Muscle layer of colon (tissue), 2 donors: ENCODE data around the gene A2ML1.
"Not testable (repeated sequence)": the region's sequence is repeated elsewhere in the genome, so short reads cannot be mapped to it uniquely, and the experiment has no call there.

ENCODE experiments used
- H3K27ac ChIP-seq: one replicate; pipeline ENCODE4 v1.7.0; 2013; ENCODE audit warnings: low read depth, mild to moderate bottlenecking, low read length, moderate library complexity
- H3K27me3 ChIP-seq, 2 donors: one replicate each; pipeline ENCODE4 v1.7.0; 2013; ENCODE audit warnings: low read length in 2 of 2, mild to moderate bottlenecking in 2 of 2; ENCODE audit not compliant: insufficient read depth in 2 of 2, control insufficient read depth in 1 of 2
- H3K36me3 ChIP-seq: one replicate; pipeline ENCODE4 v1.7.0; 2013; ENCODE audit warnings: mild to moderate bottlenecking, low read length; ENCODE audit not compliant: insufficient read depth
- H3K4me1 ChIP-seq: one replicate; pipeline ENCODE4 v1.7.0; 2013; ENCODE audit warnings: mild to moderate bottlenecking, low read length; ENCODE audit not compliant: insufficient read depth
- H3K4me3 ChIP-seq, 2 donors: one replicate each; pipeline ENCODE4 v1.7.0; 2013; ENCODE audit warnings: low read length in 2 of 2, low read depth in 1 of 2, mild to moderate bottlenecking in 1 of 2, moderate library complexity in 1 of 2
- H3K9ac ChIP-seq: one replicate; pipeline ENCODE4 v1.7.0; 2013; ENCODE audit warnings: low read length
- H3K9me3 ChIP-seq: one replicate; pipeline ENCODE4 v1.7.0; 2013; ENCODE audit warnings: mild to moderate bottlenecking, low read length
- donor health status: abdominal sarcoma.
- donor health status: Adenocarcinoma of cecum.

The A2ML1 gene

DNA sequence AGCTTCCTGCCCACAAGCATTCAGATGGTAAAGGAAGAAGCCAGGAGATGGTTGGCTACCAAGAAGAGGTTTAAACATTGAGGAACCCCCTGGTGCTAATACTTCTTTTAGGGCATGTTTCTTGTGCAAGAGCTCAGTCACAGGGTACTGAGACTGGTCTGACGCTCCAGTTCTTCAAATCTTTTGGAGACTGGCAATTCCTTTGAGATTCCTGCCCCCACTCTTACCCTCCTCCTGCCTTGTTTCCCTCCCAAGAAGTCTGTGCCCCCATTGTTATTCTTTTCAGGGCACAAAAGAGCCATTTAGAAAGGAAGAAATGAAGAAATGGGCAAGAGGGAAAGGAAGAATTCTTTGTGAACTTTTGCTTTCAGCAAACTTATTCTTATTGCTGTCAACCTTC, 11.8 kb downstream of the A2ML1 start:
- H3K27ac ChIP-seq: no peak overlapping the region
- H3K9ac ChIP-seq: no peak overlapping the region
- no peaks in the 10 kb centered on the region for H3K36me3 ChIP-seq
- H3K4me1 ChIP-seq: no peaks in the 10 kb centered on the region
- H3K27me3 ChIP-seq: no peaks in the 10 kb centered on the region
- H3K9me3 ChIP-seq: no peaks in the 10 kb centered on the region
- no peak overlapping the region for H3K4me3 ChIP-seq

DNA sequence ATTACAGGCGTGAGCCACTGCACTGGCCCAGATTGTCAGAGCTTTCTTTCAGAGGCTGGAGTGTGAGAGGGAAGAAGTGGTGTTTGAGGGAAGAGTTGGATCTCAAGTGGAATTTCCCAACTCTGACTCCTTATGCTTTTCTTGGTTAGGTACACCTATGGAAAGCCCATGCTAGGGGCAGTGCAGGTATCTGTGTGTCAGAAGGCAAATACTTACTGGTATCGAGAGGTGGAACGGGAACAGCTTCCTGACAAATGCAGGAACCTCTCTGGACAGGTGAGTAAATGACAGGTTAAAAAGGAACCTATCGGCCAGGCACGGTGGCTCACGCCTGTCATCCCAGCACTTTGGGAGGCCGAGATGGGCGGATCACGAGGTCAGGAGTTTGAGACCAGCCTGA, 14.9 kb downstream of the A2ML1 start:
- Histone ChIP-seq H3K36me3 (no peaks in the 10 kb centered on the region), H3K9me3 (no peaks in the 10 kb centered on the region), H3K4me1 (no peaks in the 10 kb centered on the region), H3K9ac (no peak overlapping the region), H3K4me3 (no peak overlapping the region), H3K27ac (no peak overlapping the region), H3K27me3 (no peaks in the 10 kb centered on the region)

DNA sequence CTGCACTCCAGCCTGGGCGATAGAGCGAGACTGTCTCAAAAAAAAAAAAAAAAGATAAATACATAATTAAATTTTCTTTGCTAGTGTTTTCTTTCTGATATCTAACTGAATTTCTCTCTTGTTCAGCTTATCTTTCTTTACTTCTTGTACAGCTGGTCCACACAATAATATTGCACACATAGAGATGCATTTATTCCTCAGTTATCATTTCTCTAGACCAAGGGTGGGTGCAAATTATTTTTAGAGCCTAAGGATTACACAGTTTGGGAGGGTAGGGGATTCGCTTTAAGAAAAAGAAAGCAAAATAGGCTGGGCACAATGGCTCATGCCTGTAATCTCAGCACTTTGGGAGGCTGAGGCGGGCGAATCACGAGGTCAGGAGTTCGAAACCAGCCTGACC, 17.9 kb downstream of the A2ML1 start:
- Histone ChIP-seq H3K27me3 (no peaks in the 10 kb centered on the region), H3K4me3 (no peak overlapping the region), H3K27ac (no peak overlapping the region), H3K9ac (no peak overlapping the region), H3K36me3 (no peaks in the 10 kb centered on the region), H3K4me1 (no peaks in the 10 kb centered on the region), H3K9me3 (no peaks in the 10 kb centered on the region)

DNA sequence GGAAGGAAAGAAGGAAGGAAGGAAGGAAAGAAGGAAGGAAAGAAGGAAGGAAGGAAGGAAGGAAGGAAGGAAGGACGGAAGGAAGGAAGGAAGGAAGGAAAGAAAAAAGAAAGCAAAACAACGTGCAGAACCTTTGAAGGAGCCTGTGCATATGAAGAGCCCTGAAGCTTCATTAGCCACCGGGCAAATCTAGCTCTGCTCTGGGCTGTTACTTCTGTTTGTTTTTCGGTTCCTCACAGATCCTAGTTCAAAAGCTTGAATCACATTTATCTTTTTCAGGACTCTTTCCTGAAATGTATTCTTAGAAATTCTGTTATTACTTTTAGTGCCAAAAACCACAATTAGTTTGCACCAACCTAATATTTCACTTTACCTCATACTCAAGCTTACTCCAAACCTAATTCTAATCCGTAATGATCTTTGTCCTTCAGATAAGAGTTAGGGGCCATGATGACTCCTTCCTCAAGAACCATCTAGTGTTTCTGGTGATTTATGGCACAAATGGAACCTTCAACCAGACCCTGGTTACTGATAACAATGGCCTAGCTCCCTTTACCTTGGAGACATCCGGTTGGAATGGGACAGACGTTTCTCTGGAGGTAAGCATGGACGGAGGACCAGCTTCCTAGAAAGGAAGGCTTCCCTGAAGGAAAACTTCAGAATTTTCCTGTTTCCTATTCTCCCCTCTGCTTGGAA, 18.7 kb downstream of the A2ML1 start:
- no peaks in the 10 kb centered on the region for H3K27me3 ChIP-seq
- no peaks in the 10 kb centered on the region for H3K36me3 ChIP-seq
- H3K4me1 ChIP-seq: no peaks in the 10 kb centered on the region
- no peak overlapping the region for H3K4me3 ChIP-seq
- H3K27ac ChIP-seq: no peak overlapping the region
- H3K9me3 ChIP-seq: no peaks in the 10 kb centered on the region
- H3K9ac ChIP-seq: no peak overlapping the region

DNA sequence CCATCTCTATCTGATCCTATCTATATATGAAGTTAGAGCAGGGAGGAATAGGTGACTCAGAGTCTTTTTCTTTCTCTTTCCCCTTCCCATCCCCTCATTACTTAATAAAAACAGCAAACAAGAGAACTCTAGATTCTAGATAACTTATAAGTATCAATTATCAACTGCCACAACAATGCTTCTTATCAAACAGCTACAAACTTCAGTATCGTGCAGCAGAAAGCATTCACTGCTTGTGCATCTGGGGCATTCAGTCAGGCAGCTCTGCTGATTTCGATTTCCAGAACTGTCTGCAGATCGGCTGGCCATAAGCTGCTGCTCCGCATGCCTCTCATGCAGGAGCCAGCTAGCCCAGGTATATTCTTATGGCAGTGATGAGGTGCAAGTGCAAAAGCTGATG, 19.4 kb downstream of the A2ML1 start:
- Histone ChIP-seq H3K27me3 (no peaks in the 10 kb centered on the region), H3K4me3 (no peak overlapping the region), H3K4me1 (no peaks in the 10 kb centered on the region), H3K36me3 (no peaks in the 10 kb centered on the region), H3K9me3 (no peaks in the 10 kb centered on the region), H3K9ac (no peak overlapping the region), H3K27ac (no peak overlapping the region)

DNA sequence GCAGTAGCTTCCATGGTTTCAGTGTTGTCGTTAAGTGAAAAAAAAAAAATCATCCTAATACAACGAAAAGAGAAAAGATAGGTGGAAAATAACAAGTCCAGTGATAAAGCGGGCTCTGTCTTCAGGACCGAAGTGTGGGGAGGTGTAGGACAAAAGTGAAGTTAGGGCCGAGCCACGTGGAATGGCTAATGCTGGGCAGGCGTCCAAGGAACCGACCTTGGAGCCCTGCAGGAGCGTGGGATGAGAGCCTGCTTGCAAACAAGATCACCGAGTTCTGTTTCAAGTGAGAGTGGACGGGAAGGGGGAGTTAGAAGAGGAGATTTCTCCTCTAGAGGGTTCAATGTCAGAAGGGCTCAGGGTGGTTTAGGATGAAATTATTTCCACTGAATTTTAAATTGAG, 22.2 kb downstream of the A2ML1 start:
- Histone ChIP-seq H3K36me3 (no peaks in the 10 kb centered on the region), H3K4me3 (no peak overlapping the region), H3K27ac (no peak overlapping the region), H3K27me3 (no peaks in the 10 kb centered on the region), H3K4me1 (no peaks in the 10 kb centered on the region), H3K9me3 (no peaks in the 10 kb centered on the region), H3K9ac (no peak overlapping the region)

DNA sequence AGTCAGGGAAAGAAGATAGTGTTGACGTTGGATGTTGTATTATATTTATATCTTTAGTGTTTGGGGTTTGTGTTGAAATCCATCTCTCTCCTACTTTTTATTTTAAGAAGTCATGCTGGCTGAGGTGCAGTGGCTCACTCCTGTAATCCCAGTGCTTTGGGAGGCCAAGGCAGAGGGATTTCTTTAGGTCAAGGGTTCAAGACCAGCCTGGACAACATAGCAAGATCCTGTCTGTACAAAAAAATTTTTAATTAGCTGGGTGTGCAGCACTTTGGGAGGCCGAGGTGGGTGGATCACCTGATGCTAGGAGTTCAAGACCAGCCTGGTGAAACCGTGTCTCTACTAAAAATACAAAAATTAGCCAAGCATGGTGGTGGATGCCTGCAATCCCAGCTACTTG, 23.9 kb downstream of the A2ML1 start:
- H3K9me3 ChIP-seq: no peaks in the 10 kb centered on the region
- no peaks in the 10 kb centered on the region for H3K36me3 ChIP-seq
- no peak overlapping the region for H3K4me3 ChIP-seq
- H3K27me3 ChIP-seq: no peaks in the 10 kb centered on the region
- no peaks in the 10 kb centered on the region for H3K4me1 ChIP-seq
- H3K9ac ChIP-seq: no peak overlapping the region
- H3K27ac ChIP-seq: no peak overlapping the region

DNA sequence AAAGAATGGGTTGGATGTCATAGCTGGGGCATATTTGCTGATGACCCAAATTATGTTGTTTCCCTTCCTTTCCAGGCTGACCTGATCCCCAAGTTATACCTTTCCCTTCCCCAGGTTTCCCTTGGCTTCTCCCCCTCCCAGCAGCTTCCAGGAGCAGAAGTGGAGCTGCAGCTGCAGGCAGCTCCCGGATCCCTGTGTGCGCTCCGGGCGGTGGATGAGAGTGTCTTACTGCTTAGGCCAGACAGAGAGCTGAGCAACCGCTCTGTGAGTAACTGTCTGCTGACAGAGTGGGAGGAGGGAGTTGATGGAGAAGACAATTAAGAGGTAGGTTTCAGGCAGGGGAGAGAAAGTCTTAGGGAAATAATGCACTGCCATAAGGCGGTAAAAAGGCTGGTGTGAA, 25.0 kb downstream of the A2ML1 start:
- Histone ChIP-seq H3K36me3 (no peaks in the 10 kb centered on the region), H3K27ac (no peak overlapping the region), H3K9ac (no peak overlapping the region), H3K4me3 (no peak overlapping the region), H3K9me3 (no peaks in the 10 kb centered on the region), H3K27me3 (no peaks in the 10 kb centered on the region), H3K4me1 (no peaks in the 10 kb centered on the region)

DNA sequence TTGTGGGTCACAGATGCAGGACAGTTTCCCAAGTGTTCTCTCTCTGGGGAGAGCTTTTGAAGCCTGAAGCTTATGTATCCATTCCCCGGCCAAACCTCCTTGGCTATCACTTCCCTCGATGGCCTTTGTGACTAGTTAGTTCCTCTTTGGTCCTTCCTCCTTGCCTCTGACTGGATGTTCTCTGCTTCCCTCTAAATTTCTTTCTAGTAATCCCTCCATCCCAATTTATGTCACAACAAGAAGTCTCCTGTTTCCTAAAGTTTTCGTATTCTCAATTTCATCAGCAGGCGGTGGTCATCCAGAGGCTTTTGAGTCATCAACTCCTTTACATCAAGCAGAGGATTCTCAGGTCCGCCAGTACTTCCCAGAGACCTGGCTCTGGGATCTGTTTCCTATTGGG, 27.5 kb downstream of the A2ML1 start:
- Histone ChIP-seq H3K36me3 (no peaks in the 10 kb centered on the region), H3K9me3 (no peaks in the 10 kb centered on the region), H3K27ac (no peak overlapping the region), H3K9ac (no peak overlapping the region), H3K4me1 (no peaks in the 10 kb centered on the region), H3K27me3 (no peaks in the 10 kb centered on the region), H3K4me3 (no peak overlapping the region)

DNA sequence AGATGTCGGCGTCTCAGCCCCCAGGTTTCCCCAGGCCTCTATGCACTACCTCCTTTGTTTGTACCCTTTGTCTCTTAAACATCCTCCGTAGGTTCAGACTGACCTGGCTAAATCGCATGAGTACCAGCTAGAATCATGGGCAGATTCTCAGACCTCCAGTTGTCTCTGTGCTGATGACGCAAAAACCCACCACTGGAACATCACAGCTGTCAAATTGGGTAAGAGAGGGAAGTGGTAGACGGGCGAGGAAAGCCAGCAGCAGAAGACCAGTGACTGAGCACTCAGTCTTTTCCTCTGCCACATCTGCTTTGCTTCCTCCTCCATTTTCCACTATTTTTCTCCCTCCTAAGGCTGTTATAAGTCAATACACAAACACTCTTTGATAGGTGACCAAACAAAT, 29.7 kb downstream of the A2ML1 start:
- Histone ChIP-seq H3K4me3 (no peak overlapping the region), H3K4me1 (no peaks in the 10 kb centered on the region)

DNA sequence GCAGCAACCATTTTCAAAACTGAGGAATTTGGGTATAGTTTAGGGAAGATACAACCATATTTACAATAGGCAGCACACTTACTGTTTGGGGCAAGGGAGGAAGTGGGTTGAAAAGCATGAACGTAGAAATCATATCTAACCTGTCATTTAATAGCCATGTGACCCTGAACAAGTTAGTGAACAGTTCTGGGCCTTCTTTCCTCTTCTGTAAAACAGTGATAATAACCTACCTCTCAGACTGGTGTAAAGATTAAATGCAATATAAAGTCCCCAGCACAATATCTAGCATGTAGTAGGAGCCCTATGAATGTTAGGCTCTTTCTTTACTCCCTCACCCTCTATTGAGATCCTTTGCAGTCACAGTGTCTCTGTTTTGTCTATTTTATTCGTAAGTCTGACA, 33.5 kb downstream of the A2ML1 start:
- H3K9me3 ChIP-seq: no peaks in the 10 kb centered on the region
- no peak overlapping the region for H3K27ac ChIP-seq
- H3K4me3 ChIP-seq: no peak overlapping the region
- H3K27me3 ChIP-seq: no peaks in the 10 kb centered on the region
- no peaks in the 10 kb centered on the region for H3K36me3 ChIP-seq
- H3K9ac ChIP-seq: no peak overlapping the region
- H3K4me1 ChIP-seq: no peaks in the 10 kb centered on the region

More for the DNA sequence above, 29.7 kb downstream of the A2ML1 start:
- Histone ChIP-seq H3K36me3 (no peaks in the 10 kb centered on the region), H3K9ac (no peak overlapping the region), H3K9me3 (no peaks in the 10 kb centered on the region), H3K27ac (no peak overlapping the region), H3K27me3 (no peaks in the 10 kb centered on the region)

DNA sequence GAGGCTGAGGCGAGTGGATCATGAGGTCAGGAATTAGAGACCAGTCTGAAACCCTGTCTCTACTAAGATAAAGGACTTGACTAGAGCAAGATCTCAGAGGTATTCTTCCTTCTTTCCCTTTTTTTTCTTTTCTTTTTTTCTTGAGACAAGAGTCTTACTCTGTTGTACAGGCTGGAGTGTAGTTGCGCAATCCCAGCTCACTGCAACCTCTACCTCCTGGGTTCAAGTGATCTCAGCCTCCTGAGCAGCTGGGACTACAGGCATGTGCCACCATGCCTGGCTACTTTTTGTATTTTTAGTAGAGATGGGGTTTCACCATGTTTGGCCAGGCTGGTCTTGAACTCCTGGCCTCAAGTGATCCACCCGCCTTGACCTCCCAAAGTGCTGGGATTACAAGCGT, 37.0 kb downstream of the A2ML1 start:
- not testable (repeated sequence) for H3K4me3 ChIP-seq, H3K36me3 ChIP-seq, H3K27ac ChIP-seq, H3K9me3 ChIP-seq, H3K27me3 ChIP-seq, H3K4me1 ChIP-seq, H3K9ac ChIP-seq
